Neural crest cell (in vitro differentiated cells): ENCODE results near the gene LRRN3. TPM values are rescaled to one million over a fixed set of nuclear protein-coding genes. Genes with fewer than 3 reads are reported as not detected.

Experiments used
- DNase-seq: peaks from one replicate; pipeline ENCODE4 v3.0.0; 2021; ENCODE audit warnings: low read depth, mixed read lengths, low spot score
- H3K27ac Mint-ChIP-seq: one replicate; pipeline ENCODE4 v1.8.0; 2021; ENCODE audit warnings: mild to moderate bottlenecking, mixed read lengths; ENCODE audit not compliant: unreplicated experiment
- H3K27me3 Mint-ChIP-seq: 2 replicates; pipeline ENCODE4 v1.8.0; 2021; ENCODE audit warnings: low read depth, mild to moderate bottlenecking, mixed read lengths
- H3K36me3 Mint-ChIP-seq: 2 replicates; pipeline ENCODE4 v1.8.0; 2021; ENCODE audit warnings: low read depth, mild to moderate bottlenecking, mixed read lengths
- H3K4me1 Mint-ChIP-seq: 2 replicates; pipeline ENCODE4 v1.8.0; 2021; ENCODE audit warnings: mixed read lengths
- H3K4me3 Mint-ChIP-seq: one replicate; pipeline ENCODE4 v1.8.0; 2021; ENCODE audit warnings: mild to moderate bottlenecking, mixed read lengths
- H3K9me3 Mint-ChIP-seq: 2 replicates; pipeline ENCODE4 v1.8.0; 2021; ENCODE audit warnings: mixed read lengths
- total RNA-seq: library from RNA; stranded (reverse); gene quantifications from 2 replicates; pipeline ENCODE4 v1.2.1, GENCODE V29; 2021
- TF ChIP-seq, protein P1 (sequence below): fragments of 200-600 bp; sonication (generic); conservative IDR thresholded peaks from 2 replicates; pipeline ENCODE4 v1.5.0; 2021; ENCODE audit warnings: antibody characterized with exemption, mild to moderate bottlenecking

LRRN3 gene
- total RNA-seq, 1 donor from 2014 or later = 7.1 TPM

DNA sequence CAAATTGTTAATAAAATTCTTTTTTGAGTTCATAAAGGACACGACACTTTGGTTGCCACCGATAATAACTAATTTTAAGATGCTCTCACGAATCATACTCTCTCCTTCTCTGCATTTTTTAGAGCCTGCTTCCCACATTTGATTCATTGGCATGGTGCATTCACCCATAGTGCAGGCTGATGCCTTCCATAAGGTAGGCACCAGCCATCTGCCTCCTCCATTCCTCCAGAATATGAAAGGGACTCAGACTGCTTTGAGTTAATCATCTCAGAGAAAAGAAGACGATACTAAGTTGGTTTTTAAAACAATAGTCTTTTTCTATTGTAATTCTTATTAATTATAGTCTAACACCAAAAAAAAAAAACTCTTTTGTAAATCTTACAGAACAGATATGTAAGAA is 33.9 kb upstream of the LRRN3 start:
- Mint-ChIP-seq H3K36me3 (peaks cover 3% of the 10 kb centered on the region), H3K4me1 (peaks cover 4% of the 10 kb centered on the region), H3K27me3 (no peaks in the 10 kb centered on the region), H3K4me3 (no peak overlapping the region), H3K27ac (no peak overlapping the region), H3K9me3 (peaks cover 6% of the 10 kb centered on the region)
- TF ChIP-seq, protein P1, sequence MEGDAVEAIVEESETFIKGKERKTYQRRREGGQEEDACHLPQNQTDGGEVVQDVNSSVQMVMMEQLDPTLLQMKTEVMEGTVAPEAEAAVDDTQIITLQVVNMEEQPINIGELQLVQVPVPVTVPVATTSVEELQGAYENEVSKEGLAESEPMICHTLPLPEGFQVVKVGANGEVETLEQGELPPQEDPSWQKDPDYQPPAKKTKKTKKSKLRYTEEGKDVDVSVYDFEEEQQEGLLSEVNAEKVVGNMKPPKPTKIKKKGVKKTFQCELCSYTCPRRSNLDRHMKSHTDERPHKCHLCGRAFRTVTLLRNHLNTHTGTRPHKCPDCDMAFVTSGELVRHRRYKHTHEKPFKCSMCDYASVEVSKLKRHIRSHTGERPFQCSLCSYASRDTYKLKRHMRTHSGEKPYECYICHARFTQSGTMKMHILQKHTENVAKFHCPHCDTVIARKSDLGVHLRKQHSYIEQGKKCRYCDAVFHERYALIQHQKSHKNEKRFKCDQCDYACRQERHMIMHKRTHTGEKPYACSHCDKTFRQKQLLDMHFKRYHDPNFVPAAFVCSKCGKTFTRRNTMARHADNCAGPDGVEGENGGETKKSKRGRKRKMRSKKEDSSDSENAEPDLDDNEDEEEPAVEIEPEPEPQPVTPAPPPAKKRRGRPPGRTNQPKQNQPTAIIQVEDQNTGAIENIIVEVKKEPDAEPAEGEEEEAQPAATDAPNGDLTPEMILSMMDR = no peak
- DNase-seq = no peak

DNA sequence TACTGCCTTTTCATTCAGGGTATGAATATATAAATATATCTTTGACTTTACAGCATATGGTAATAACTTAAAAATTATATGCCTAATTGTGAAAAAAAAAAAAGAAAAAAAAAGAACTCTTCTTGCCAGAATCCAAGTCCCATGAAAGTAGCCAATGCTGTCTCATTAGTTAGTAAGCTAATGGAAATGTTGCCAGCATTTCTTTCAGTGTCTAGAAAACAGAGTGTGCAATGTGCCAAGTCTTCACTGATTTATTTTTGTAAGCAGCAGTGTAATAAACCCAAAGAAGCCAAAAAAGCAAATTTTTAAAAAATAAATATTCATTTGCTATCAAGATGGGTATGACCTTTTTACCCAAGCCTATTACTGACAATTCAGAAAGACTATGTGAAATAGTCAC is 31.1 kb upstream of the LRRN3 start:
- TF ChIP-seq, protein P1 = no peak
- Mint-ChIP-seq H3K36me3 (peaks cover 12% of the 10 kb centered on the region), H3K4me1 (no peaks in the 10 kb centered on the region)

DNA sequence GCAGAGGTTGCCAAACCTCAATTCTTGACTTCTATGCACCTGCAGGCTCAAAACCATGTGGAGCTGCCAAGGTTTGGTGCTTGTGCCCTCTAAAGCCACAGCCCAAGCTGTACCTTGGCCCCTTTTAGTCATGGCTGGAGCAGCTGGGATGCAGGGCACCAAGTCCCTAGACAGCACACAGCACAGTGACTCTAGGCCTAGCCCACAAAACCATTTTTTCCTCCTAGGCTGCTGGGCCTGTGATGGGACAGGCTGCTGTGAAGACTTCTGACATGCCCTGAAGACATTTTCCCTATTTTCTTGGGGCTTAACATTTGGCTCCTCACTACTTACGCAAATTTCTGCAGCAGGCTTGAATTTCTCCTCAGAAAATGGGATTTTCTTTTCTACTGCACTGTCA is 27.8 kb upstream of the LRRN3 start:
- Mint-ChIP-seq H3K27ac (no peak overlapping the region), H3K4me3 (no peak overlapping the region), H3K27me3 (no peaks in the 10 kb centered on the region), H3K9me3 (peaks cover 19% of the 10 kb centered on the region), H3K4me1 (no peaks in the 10 kb centered on the region), H3K36me3 (peaks cover 20% of the 10 kb centered on the region)
- DNase-seq = no peak
- TF ChIP-seq, protein P1 = no peak

More for the DNA sequence above, 31.1 kb upstream of the LRRN3 start:
- no peak overlapping the region for H3K4me3 Mint-ChIP-seq
- no peak for DNase-seq
- H3K27ac Mint-ChIP-seq = no peak overlapping the region
- H3K9me3 Mint-ChIP-seq = peaks cover 18% of the 10 kb centered on the region
- no peaks in the 10 kb centered on the region for H3K27me3 Mint-ChIP-seq

DNA sequence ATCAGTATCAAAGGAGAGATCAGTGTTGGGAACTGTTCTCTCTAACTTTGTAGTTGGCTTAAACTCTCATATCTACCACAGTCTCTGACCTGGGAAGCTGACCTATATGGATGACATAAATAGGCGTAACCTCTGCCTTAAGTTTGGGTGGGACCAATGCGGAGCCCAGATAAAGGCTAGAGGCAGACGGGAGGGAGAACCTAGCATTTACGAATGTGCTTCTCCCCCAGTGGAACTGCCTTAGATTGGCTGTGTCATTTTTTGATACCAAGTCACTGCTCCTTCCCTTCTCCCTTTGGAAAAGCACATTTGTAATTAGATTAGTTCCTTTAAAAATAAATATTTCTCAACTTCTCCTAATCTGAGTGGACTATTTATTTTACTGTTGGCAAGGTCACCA is 23.7 kb upstream of the LRRN3 start:
- DNase-seq = no peak
- peaks cover 16% of the 10 kb centered on the region for H3K9me3 Mint-ChIP-seq
- no peak overlapping the region for H3K4me3 Mint-ChIP-seq
- no peak overlapping the region for H3K27ac Mint-ChIP-seq
- no peaks in the 10 kb centered on the region for H3K4me1 Mint-ChIP-seq
- TF ChIP-seq, protein P1 = no peak
- H3K27me3 Mint-ChIP-seq = no peaks in the 10 kb centered on the region
- peaks cover 17% of the 10 kb centered on the region for H3K36me3 Mint-ChIP-seq

DNA sequence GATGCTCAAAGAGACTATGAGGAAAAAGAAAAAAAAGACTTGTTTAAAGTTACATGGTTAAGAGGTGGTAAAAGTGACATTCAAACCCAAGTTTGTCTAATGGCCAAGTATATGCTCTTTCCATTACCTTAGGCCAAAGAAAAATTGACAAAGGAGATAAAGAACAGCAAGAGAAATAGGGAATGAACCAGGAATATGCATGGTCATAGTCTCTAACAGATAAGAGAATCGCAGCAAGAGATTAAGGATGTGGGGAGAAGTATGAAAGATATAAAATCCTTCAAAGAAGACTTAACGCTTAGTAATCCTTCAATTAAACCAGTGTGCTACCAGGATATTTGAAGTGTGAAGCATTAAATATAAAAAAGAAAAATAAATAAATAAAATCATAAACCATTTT is 23.2 kb upstream of the LRRN3 start:
- H3K9me3 Mint-ChIP-seq = peaks cover 16% of the 10 kb centered on the region
- H3K36me3 Mint-ChIP-seq = peaks cover 15% of the 10 kb centered on the region
- H3K27me3 Mint-ChIP-seq = no peaks in the 10 kb centered on the region
- H3K27ac Mint-ChIP-seq = no peak overlapping the region
- TF ChIP-seq, protein P1 = no peak
- H3K4me3 Mint-ChIP-seq = no peak overlapping the region
- no peaks in the 10 kb centered on the region for H3K4me1 Mint-ChIP-seq
- DNase-seq = no peak

DNA sequence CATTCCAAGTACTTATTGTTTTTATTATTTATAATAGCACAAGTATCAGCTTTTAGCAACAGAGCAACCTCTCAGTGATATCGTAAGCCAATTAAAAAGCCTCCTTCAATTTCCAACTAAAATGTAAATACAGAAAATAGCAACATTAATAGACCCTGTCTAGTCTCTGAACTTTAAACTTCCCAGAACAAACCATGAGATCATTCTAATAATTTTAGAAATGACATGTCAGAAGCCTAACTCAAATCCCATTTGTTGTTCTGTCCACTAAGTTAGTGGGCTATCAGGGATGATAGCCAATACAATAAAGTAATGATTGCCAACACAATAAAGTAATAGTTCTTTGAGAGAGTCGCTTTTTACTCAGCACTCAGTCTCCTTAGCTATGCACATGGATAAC is 22.3 kb upstream of the LRRN3 start:
- Mint-ChIP-seq H3K4me3 (no peak overlapping the region), H3K27me3 (no peaks in the 10 kb centered on the region), H3K27ac (no peak overlapping the region), H3K9me3 (peaks cover 15% of the 10 kb centered on the region), H3K4me1 (peaks cover 2% of the 10 kb centered on the region), H3K36me3 (peaks cover 12% of the 10 kb centered on the region)
- TF ChIP-seq, protein P1 = no peak
- DNase-seq = no peak
